GM12874 (cell line): ENCODE measurements around the gene MEGF11.

Experiments used
- CTCF ChIP-seq: IDR thresholded peaks from 2 replicates; pipeline ENCODE4 v1.5.1; 2011; ENCODE audit warnings: low read depth, mild to moderate bottlenecking, control low read depth, low read length, moderate library complexity; ENCODE audit not compliant: insufficient read depth

The MEGF11 gene

GRCh38 chr15:66234798-66235197, 18.8 kb downstream of the MEGF11 start:
- no peak for TF ChIP-seq CTCF

DNA sequence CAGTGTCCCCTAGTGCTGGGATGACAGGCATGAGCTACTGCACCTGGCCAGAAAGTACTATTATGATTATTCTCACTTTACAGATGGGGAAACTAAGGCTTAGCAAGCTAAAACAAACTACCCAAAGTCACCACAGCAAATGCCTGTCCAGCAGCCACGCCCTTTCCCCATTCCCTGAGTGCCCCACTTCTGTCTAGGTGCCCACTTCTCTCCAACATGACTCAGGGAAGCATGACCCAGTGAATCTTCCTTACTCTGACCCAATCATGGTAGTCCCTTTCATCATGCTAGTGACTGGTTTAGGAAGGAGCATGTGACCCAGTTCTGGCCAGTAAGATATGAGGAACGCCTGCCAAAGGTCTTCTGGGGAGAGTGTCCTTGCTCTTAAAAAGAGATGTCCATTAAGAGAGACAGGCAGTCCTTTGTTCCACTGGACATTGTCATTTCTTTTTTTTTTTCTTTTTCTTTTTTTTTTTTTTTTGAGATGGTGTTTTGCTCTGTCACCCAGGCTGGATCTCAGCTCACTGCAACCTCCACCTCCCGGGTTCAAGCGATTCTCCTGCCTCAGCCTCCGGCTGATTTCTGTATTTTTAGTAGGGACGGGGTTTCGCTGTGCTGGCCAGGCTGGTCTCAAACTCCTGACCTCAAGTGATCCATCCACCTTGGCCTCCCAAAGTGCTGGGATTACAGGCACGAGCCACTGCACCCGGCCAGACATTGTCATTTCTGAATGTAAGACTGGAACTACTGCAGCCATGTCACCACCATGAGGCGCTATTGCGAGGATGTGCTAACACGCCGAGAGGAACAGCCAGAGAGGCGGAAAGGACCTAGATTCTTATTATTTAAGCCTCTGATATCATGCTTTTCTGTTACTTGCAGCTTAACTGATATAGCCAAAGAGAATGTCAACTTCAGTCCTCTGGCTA, 19.8 kb downstream of the MEGF11 start:
- peak; percentile 37; the same call in 1 of the 2 replicates for TF ChIP-seq CTCF

DNA sequence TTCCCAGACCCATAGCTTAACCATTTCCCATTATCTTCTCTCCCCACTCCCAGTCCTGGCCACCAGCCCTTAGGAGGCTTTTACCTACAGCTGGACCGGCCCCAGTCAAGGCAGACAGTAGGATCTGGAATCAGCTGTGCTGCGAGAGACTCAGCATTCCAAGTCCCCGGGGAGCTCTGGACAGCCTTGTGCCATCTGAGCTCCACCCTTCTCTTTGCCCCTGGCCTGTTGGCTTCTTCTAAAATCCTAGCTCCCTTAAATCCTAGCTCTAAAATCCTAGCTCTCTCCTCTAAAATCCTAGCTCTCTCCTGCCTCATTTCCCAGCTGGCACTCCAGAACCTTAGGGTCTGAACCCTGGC, 21.3 kb downstream of the MEGF11 start:
- no peak for TF ChIP-seq CTCF

DNA sequence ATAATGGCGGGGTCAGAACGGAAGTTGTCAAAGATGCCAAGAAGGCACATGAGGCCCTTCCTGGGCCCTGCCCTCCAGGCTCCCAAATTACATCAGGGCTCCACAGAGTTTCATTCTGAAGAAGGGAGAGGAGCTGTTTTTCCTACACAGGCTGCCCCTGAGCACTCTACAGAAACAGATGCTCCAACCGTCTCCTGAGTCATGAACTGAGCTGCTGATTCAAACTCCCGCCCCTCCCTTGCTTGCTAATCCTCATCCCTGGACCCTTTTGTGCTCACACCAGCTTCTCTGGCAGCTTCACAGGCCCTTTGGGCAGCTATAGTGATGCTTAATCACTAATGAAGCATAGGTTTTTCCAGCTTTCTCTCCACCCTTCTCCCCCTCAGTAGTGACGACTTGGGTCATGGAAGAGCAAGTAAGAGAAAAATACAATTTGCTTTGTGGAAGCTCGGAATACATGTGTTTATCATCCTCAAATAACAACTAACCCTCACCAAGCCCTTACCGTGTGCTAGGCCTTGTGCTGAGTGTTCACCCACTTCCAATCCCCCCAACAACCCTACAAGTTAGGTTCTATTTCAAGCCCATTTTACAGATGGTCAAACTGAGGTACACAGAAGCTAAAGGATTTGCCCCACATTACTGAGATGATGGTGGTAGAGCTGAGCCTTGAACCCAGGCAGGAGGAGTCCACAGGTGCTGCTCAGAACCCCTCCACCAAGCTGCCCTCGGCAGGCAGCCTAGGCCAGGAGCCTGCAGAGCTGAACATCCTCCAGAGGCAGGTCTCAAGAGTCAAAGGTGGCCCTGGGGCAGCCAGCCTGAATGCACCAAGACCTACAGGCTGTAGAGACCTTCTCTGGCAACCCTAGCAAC, 21.9 kb downstream of the MEGF11 start:
- no peak for TF ChIP-seq CTCF

DNA sequence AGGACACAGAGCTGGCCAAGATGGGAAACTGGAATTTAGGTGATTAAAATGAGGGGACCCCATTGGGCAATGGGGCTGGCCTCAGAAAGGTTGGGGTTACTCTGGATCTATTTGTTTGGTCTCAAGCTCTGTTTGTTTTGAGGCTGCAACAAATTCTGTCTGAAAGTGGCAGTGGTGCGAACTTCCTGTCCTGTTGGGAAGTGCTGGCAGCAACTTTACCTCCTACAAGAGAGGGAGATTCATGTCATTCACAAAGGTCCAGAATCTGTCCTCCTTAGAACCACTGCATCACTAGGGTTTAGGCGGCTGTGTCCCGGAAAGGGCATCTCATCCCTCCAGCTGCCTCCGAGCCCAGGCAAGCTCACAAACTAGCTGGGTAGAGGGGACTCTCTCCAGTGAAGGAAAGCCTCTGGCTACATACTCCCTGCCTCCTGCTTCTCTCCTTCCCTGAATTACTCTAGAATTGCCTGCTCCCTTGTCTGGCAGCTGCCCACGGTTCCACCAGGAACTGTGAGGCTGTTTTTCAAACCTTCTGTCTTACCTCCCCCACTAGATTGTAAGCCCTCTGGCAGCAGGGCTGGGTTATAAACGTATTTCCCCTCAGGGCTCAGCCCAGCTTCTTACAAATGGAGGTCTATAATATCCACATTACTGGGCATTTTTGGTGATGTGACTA, 23.6 kb downstream of the MEGF11 start:
- TF ChIP-seq CTCF, result no peak

DNA sequence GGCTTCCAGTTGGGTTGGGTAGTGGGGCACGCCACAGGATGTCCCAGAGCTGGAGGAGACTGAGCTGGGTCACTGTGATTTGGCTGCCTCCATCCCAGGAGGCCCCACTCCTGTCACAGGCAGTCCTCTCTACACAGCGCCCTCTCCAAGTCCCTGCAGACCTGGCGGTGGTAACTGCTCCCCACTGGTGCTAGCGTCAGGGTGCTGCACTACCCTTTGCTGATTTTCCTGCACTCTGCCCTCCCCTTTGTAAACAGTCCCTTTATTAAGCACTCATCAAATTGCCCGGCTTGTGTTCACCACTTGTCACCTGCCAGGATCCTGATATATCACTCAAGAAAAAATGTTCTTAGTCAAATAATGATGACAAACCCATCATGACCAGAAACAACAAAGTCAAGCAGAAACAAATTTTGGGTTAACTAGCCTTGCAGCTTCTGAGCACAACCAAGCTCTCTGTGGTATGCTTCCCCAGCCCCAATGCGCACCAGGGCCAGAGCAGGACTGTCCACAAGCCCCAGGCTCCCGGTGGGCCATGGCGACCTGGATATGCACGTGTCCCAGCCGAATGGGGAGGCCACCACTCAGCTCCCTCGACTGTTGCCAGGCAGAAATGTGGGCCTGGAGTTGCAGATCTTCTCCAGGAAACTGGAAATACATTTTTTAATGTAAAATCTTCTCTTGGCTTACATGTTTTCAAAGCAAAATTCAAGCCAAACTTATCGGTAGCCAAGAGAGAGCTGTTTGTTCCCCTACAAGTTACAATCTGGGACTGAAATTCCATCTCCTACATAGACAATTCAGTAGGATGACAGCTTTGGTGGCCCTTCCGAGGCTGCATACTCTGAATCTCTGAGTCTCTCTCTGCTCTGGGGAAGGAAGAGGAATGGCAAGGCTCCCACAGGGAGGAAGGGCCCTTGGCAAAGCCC, 24.5 kb downstream of the MEGF11 start:
- TF ChIP-seq CTCF, result no peak
